Measurements from ENCODE around the gene STRADA.

DNA sequence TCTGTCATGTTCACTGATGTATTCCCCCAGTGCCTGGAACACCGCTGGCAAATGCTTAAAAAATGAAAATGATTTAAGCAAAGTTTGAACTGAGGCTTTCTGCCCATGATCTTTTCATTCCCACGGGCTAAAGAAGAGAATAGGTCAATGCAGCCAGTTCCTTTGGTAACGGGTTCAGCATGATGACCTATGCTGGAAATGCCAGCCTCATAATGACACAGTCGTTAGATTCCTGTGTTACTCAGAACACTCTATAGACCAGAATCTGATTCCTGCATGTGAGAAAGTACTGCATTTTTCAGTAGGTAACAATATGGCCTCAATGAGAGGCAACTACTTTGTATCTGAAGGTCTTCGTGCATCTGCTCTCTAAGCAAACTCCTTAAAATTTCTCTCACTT is 22.6 kb downstream of the STRADA start:
- TF ChIP-seq, protein P1, sequence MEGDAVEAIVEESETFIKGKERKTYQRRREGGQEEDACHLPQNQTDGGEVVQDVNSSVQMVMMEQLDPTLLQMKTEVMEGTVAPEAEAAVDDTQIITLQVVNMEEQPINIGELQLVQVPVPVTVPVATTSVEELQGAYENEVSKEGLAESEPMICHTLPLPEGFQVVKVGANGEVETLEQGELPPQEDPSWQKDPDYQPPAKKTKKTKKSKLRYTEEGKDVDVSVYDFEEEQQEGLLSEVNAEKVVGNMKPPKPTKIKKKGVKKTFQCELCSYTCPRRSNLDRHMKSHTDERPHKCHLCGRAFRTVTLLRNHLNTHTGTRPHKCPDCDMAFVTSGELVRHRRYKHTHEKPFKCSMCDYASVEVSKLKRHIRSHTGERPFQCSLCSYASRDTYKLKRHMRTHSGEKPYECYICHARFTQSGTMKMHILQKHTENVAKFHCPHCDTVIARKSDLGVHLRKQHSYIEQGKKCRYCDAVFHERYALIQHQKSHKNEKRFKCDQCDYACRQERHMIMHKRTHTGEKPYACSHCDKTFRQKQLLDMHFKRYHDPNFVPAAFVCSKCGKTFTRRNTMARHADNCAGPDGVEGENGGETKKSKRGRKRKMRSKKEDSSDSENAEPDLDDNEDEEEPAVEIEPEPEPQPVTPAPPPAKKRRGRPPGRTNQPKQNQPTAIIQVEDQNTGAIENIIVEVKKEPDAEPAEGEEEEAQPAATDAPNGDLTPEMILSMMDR (IDR thresholded peaks at IDR 0.05; ENCODE audit: insufficient read depth, low read length): no peak
- TF ChIP-seq POLR2AphosphoS5 (IDR thresholded peaks at IDR 0.05; ENCODE audit: low read depth) (no peak), SPI1 (IDR thresholded peaks at IDR 0.05; ENCODE audit: borderline replicate concordance, low read depth) (no peak)
